Activated T-helper 1 cell treated with anti-CD3 and anti-CD28 coated beads, Interleukin-12 subunit alpha, Interleukin-12 subunit beta, Interleukin-2, Interleukin-4 antibody, amounts not matched to agents 30 ng/mL and 10 ng/mL and 1 ng/mL, durations not matched to agents 14 hours and 24 hours and 36 hours (primary cell): ENCODE measurements around the gene DNAJB4. TPM values are rescaled to one million over a fixed set of nuclear protein-coding genes. Genes with fewer than 3 reads are reported as not detected.
"Not testable (repeated sequence)": the region's sequence is repeated elsewhere in the genome, so short reads cannot be mapped to it uniquely, and the experiment has no call there.

ENCODE experiments used
- DNase-seq: peaks from one replicate; pipeline ENCODE4 v3.0.0; 2021; ENCODE audit warnings: low spot score
- H3K27ac Mint-ChIP-seq: one replicate; pipeline ENCODE4 v1.8.0; 2021; ENCODE audit warnings: mild to moderate bottlenecking, mixed read lengths
- H3K27me3 Mint-ChIP-seq: one replicate; pipeline ENCODE4 v1.8.0; 2022; ENCODE audit warnings: mild to moderate bottlenecking, moderate library complexity, mixed read lengths; ENCODE audit not compliant: insufficient read depth
- H3K36me3 Mint-ChIP-seq: one replicate; pipeline ENCODE4 v1.8.0; 2021; ENCODE audit warnings: low read depth, mixed read lengths
- H3K4me1 Mint-ChIP-seq: one replicate; pipeline ENCODE4 v1.8.0; 2021; ENCODE audit warnings: low read depth, mixed read lengths
- H3K4me3 Mint-ChIP-seq: one replicate; pipeline ENCODE4 v1.8.0; 2021; ENCODE audit warnings: mild to moderate bottlenecking, moderate library complexity, mixed read lengths
- H3K9me3 Mint-ChIP-seq: one replicate; pipeline ENCODE4 v1.8.0; 2021; ENCODE audit warnings: mixed read lengths
- intact Hi-C: fragments of 100-400 bp; cut with micrococcal nuclease; formaldehyde crosslinking; loops from one replicate; pipeline ENCODE4 v1.15.1; 2024
- total RNA-seq: library from RNA; stranded (reverse); gene quantifications from 2 replicates; pipeline ENCODE4 v1.2.3, GENCODE V29; 2022

Gene DNAJB4
- total RNA-seq, 1 donor from 2014 or later, result 10.3 TPM

- H3K27me3 Mint-ChIP-seq, result peaks cover 5% of the 10 kb centered on the region
- intact Hi-C loops, result no loop called here
- H3K4me3 Mint-ChIP-seq, result no peak overlapping the region
- no peak overlapping the region for H3K27ac Mint-ChIP-seq
- H3K36me3 Mint-ChIP-seq, result no peaks in the 10 kb centered on the region
- DNase-seq, result no peak
- H3K4me1 Mint-ChIP-seq, result no peaks in the 10 kb centered on the region
- no peaks in the 10 kb centered on the region for H3K9me3 Mint-ChIP-seq
Observed at GRCh38 chr1:78060857-78061563, 56.3 kb downstream of the DNAJB4 start.

- DNase-seq, result no peak
- no peaks in the 10 kb centered on the region for H3K4me1 Mint-ChIP-seq
- H3K4me3 Mint-ChIP-seq, result no peak overlapping the region
- H3K36me3 Mint-ChIP-seq, result no peaks in the 10 kb centered on the region
- no peak overlapping the region for H3K27ac Mint-ChIP-seq
- intact Hi-C loops, result no loop called here
- peaks cover 8% of the 10 kb centered on the region for H3K27me3 Mint-ChIP-seq
- no peaks in the 10 kb centered on the region for H3K9me3 Mint-ChIP-seq
Observed at GRCh38 chr1:78061825-78062523, 57.2 kb downstream of the DNAJB4 start.

DNA sequence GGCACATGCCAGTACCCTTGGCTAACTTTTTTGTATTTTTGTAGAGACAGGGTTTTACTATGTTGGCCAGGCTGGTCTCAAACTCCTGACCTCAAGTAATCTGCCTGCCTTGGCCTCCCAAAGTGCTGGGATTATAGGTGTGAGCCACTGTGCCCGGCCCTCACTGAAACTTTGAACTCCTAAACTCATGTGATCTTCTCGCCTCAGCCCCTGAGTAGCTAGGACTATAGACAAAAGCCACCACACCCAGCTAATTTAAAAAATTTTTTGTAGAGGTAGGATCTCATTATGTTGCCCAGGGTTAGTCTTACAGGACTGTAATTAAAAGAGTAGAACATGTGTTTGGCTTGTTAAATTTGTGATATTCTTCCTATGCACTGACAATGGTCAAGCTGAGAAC lies 60.1 kb downstream of the DNAJB4 start:
- DNase-seq, H3K9me3 Mint-ChIP-seq, H3K36me3 Mint-ChIP-seq, H3K4me3 Mint-ChIP-seq, intact Hi-C loops, H3K27ac Mint-ChIP-seq, H3K4me1 Mint-ChIP-seq: not testable (repeated sequence)
- peaks cover 19% of the 10 kb centered on the region for H3K27me3 Mint-ChIP-seq

Other genes with a start within 250 kb of the DNAJB4 start
- 49.9 and 53.1 TPM in 2 replicates for gene USP33, start 245.1 kb upstream of the DNAJB4 start, total RNA-seq
- gene MIGA1, start 225.3 kb upstream of the DNAJB4 start, total RNA-seq, result 8.0 and 8.6 TPM in 2 replicates
- 0.24 and 0.31 TPM in 2 replicates for gene NEXN, start 116.3 kb upstream of the DNAJB4 start, total RNA-seq
- 268 and 278 TPM in 2 replicates for gene FUBP1, start 25.9 kb upstream of the DNAJB4 start, total RNA-seq
- 0.05 TPM in 1 of 2 replicates, not detected in the other for gene GIPC2, start 41.0 kb downstream of the DNAJB4 start, total RNA-seq